Ureter (tissue), 1 donor: Measurements from ENCODE around the gene DMP1. TPM values are rescaled to one million over a fixed set of nuclear protein-coding genes. Genes with fewer than 3 reads are reported as not detected.

Experiments
- DNase-seq: peaks from one replicate; pipeline ENCODE4 v3.0.0-alpha.2; 2020; ENCODE audit warnings: low spot score
- total RNA-seq: library from RNA; stranded (reverse); gene quantifications from one replicate; pipeline ENCODE4 v1.2.4, GENCODE V29; 2023
- donor health status: DM: yes; HTN: yes; CAD: no.

DMP1 gene
- not detected for total RNA-seq

- no peak for DNase-seq
Measured at GRCh38 chr4:87649980-87650379, at the start of gene DMP1. Gene DMP1 (plus strand): TSS chr4:87650280. CDS start chr4:87656493, 6,213 bp downstream.

GRCh38 chr4:87601361-87601760 lies 48.7 kb upstream of the DMP1 start:
- no peak for DNase-seq

GRCh38 chr4:87608229-87608628 lies 41.9 kb upstream of the DMP1 start, which contains the start of gene DSPP:
Gene DSPP (plus strand): TSS chr4:87608529. CDS start chr4:87610909, 2,380 bp downstream.
- DNase-seq = no peak

- no peak for DNase-seq
Measured at GRCh38 chr4:87614292-87614890, 35.7 kb upstream of the DMP1 start.

GRCh38 chr4:87616268-87616667 lies 33.8 kb upstream of the DMP1 start:
- DNase-seq = no peak

DNA sequence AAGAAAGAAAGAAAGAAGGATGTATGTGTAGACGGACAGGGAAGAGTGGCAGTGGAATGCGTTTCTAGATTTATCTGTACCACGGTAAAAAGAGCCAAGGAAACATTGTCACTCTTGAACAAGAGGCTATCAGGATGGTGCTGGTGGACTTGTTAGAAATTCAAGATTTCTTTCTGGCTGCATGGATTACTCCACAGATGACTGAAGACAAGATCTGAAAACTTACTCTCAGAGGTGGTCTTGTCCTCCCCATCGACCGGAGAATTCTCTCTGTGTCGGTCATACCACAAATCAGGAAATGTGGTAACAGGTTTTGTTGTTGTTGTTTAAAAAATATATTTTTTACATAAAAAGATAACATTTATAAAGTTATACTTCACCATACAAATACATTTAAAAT lies 30.0 kb upstream of the DMP1 start:
- no peak for DNase-seq

- DNase-seq = no peak
Measured at GRCh38 chr4:87620491-87620890, 29.6 kb upstream of the DMP1 start.

- no peak for DNase-seq
Measured at GRCh38 chr4:87622303-87622702, 27.8 kb upstream of the DMP1 start.

- DNase-seq = no peak
Measured at GRCh38 chr4:87624698-87625097, 25.4 kb upstream of the DMP1 start.

DNA sequence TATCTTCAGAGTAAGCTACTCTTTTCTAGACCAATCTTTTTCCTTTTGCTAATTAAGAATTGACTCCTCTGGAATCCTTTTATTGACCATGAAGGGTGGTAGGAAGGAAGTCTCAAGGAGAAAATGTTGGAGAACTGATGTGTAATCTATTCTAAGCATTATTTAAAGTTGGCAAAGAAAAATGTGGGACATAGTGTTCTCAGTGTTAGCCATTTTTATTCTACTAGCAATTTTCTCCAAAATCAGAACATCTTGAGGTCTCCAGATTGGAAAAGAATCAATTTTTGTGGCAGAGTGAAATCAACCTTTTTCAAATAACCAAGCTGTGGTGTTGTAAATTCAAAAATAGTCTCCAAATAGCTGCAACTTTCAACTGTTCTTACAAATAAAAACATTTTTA lies 18.4 kb upstream of the DMP1 start:
- DNase-seq = no peak

DNA sequence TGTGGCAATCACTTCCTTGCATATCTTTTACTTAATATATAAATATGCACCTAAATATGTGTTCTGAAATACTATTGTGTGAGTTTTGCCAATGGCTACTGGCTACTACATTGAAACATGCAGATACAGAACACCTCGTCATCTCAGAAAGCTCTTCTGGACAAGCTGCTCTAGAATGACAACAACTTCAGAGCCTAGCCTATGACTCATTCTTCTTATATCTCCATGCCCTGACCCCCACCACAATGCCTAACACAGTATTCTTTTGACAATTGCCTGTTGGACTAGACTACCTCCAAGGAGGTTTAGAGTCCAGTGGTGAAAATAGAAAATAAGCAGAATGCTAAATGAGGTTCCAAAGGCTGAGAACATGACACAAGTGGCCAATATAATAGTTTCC lies 17.6 kb upstream of the DMP1 start:
- no peak for DNase-seq

- no peak for DNase-seq
Measured at GRCh38 chr4:87633243-87633642, 16.8 kb upstream of the DMP1 start.

- DNase-seq = no peak
Measured at GRCh38 chr4:87644286-87644685, 5.8 kb upstream of the DMP1 start.

DNA sequence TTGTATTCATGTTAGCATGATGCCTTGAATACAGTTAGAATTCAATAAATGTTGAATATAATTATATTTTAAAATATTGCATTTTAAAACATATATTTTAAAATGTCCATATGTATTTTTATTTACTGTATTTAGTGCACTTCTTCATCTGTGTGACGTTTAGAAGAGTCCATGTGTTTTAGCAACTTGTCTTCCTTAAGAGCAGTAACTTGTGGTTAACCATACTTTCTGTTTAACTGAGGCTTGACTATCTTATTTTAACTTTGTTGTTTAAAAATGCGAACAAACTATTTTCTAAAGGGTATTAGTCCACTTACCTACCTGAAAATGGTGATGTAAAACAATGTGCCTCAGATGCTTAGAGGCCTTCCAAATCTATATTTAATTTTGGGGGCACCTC lies 858 bp downstream of the DMP1 start:
- no peak for DNase-seq

GRCh38 chr4:87651941-87652340 lies 1.9 kb downstream of the DMP1 start:
- no peak for DNase-seq

- no peak for DNase-seq
Measured at GRCh38 chr4:87654487-87655044, 4.5 kb downstream of the DMP1 start.

- DNase-seq = no peak
Measured at GRCh38 chr4:87657525-87657924, 7.4 kb downstream of the DMP1 start.

DNA sequence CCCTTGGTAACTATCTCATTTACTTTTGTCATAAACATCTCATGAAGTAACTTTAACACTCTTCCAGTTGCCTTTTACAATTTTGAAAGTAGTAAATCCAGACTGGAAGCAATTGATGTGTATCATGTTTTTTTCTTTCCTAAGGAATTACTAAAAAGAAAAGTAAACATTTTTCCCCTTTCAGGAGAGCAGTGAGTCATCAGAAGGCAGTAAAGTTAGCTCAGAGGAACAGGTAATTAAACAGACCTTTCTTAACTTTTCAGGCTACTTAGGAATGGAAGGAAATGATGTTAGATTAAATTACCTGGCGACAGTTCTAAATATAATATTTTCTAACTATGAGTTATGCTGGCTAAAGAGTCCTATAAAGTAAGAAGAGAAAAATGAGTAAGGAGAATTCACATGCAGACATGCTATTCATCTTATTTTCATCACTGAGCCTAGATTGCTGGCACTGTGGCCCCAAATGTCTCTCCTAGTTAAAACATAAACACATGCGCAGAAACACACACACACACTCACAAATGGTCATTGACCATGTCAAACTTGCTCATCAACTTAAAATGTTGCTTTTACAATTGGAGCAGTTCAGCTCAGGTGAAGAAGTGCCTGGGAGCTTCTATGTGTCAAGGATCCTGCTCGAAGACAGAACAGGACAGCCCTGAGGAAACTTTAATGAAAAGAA lies 9.3 kb downstream of the DMP1 start:
- DNase-seq = no peak

- no peak for DNase-seq
Measured at GRCh38 chr4:87662871-87663270, 12.8 kb downstream of the DMP1 start.

DNA sequence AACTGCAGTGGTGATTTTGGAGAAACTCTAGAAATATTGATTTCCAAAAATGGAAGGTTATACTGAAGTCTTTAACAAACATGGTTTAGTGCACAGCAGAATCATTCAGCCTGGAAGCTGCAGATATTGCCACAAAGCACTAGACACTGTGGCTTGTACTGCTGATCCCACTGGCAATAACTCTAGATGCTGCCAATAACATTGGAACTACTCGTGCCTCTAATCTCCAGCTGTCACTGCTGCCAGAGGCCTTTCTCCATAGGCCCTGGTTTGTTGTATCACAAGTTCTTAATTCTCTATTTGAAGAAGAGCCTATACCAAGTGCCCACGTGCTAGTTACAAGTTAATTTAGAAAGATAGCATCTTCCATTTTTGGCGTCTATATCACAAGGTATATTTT lies 19.3 kb downstream of the DMP1 start:
- no peak for DNase-seq

GRCh38 chr4:87677731-87678130 lies 27.7 kb downstream of the DMP1 start:
- no peak for DNase-seq

GRCh38 chr4:87679449-87680169 lies 29.5 kb downstream of the DMP1 start:
- no peak for DNase-seq

GRCh38 chr4:87680271-87680670 lies 30.2 kb downstream of the DMP1 start:
- DNase-seq = no peak
